ENCODE results near the gene TSC22D3.
"Not testable (repeated sequence)": the region's sequence is repeated elsewhere in the genome, so short reads cannot be mapped to it uniquely, and the experiment has no call there.

TSC22D3 gene

DNA sequence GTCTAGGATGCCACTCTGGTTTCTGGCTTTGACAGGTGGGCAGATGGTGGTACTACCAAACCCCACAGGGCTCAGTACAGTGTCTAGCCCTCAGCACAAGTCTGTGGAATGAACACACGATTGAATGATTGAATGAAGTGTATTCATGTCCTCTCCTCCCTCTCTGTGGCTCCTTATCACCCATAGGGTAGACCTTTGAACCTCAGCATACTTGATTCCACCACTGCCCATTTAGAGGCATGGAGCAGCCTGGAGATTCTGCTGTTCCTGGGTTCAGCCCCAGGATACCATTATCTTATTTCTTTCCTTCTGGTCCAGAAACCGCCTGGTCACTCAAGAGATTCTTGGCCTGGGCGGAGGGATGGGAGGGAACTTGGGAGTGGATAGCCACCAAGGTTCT lies 93.3 kb downstream of the TSC22D3 start:
- DNase-seq (ENCODE audit: low read depth): no peak

DNA sequence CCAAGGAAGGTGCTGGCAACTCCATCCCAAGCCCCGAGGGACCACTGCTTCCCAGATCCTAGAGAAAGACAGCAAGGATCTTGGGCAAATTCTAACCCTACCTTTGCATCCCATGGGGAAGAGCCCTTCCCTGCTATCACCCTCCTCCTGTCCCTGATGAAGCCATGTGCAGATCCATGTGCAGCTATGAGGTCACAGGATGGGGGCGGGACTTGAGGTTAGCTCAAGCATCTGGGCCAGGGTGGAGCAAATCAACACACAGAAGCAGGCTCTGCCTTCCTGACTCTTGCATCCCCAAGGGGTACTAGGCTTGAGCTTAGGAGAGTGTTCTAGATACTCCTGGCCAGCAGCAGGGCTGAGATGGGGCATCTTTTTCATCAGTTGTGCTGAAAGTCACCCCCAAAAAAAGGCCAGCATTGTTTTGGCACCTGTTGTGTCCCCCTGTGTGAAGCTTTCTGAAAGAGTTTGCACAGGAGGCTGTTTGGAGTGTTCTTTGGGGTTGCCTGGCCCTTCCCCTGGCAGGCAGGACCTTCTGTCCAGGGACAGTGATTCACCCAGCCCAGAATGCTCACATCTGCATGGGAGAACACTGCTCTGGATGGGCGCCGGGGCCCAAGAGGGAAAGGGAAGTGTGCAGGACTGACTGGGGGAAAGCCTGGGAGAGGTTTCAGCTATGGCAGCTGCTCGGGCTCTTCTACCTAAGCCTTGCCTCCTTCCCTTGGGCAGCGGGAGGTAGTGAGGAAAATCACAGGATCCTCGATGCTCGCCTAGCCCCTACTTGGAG lies 96.4 kb downstream of the TSC22D3 start:
- DNase-seq (ENCODE audit: low read depth): peak; percentile 63

DNA sequence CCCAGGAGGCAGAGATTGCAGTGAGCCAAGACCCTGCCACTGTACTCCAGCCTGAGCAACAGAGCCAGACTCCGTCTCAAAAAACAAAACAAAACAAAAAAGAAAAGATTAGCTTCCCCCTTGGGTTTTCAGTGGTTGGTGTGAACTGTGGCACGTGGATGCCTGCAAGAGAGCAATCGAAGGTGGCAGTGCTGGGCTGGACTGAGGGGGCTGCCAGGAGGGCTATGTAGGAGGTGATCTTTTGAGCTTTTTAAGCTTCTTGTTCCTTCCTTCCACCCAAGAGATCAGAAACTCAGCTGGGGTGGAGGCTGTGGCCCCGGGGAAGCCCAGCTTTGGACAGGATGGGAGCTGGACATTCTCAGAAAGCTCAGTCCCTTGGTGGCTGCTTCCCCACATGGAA lies 97.7 kb downstream of the TSC22D3 start:
- no peak for DNase-seq (ENCODE audit: low read depth)

DNA sequence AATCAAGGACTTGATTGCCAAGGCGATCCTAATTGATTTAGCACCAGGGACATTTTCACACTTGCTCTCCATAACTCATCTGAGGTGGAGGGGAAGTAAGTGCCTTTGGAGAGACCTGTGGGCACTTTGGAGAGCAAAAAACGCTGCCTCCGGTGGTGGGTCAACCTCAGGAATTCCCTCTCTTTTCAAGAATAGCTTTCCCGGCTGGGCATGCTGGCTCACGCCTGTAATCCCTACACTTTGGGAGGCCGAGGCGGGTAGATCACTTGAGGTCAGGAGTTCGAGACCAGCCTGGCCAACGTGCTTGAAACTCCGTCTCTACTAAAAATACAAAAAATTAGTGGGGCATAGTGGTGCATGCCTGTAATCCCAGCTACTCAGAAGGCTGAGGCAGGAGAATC lies 98.1 kb downstream of the TSC22D3 start:
- peak; percentile 8 for DNase-seq (ENCODE audit: low read depth)

DNA sequence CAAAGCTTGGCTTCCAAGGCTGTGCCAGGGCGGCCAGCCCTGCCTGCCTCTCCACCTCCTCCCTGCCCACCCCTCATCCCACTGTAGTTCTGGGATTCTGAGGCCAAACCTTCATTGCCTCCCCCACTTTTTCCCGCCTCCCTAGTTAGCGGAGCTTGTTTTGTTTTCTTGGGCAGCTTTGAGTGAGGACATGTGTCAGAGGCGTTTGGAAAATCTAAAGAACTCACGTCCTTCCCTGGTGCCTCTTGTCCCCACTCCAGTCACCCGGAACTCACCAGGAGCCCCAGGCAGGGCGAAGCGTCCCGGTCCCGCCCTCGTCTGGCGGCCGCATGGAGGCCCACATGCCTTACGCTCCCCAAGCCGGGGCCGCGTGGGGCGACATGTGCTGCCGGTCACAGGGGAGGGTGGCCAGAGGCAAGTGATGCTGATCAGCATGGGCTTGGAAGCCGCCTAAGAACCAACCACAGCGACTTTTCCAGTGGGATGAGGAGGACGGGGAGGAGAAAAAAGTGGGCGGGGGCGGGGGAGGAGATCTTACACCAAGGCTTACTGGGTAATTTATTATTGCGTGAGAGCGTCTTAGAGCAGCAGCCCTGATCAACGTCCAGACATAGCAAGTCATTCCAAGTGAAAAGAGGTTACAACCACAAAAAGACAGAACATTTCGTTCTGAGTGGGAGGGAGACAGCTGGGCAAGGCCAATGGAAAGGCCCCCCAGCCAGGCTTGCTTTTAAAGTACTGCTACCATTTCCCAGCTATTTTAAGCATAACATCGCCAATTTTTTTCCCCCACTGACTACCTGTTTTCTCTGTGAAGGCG lies 98.8 kb downstream of the TSC22D3 start:
- peak; percentile 85 for DNase-seq (ENCODE audit: low read depth)

DNA sequence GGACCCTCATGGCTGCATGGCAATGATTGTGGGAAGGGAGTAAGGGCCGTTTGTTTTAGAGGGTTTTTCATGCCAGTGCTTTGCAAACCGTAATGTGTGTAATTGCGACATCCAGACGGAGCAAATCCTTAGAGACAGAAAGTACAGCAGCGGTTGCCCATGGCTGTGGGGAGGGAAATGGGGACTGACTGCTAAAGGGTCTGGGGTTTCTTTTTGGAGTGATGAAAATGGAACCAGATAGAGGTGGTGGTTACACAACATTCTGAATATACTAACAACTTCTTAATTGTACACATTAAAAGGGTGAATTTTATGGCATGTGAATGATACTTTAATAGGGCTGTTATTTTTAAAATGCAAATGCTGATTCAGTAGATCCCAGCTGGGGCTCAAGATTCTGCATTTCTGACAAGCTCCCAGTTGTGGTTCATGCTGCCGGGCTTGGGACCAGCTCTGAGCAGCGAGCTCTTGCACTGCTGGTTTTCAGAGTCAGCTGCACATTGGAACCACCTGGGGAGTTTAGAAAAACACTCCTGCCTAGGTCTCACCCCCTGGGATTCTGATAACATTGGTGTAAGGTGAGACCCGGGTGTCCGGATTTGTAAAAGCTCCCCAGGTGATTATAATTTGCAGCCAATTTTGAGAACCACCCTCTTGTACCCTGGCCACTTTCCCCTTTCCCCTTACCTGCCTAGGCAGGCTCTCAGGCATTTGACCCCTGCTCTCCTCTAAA lies 99.6 kb downstream of the TSC22D3 start:
- no peak for DNase-seq (ENCODE audit: low read depth)

DNA sequence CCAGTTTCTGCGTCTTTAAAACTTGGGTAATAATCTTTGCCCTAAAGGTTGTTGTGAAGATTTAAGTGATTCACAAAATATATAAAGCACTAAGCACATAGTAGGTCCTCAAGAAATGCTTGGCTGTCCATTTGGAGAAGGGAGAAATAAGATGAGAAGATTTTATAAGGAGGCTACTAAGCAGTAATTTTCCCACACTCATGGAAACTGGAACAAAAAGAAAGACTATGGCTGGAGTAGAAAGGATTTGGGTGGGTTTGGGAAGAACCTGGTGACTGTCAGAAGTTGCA lies 100.3 kb downstream of the TSC22D3 start:
- DNase-seq (ENCODE audit: low read depth): no peak

DNA sequence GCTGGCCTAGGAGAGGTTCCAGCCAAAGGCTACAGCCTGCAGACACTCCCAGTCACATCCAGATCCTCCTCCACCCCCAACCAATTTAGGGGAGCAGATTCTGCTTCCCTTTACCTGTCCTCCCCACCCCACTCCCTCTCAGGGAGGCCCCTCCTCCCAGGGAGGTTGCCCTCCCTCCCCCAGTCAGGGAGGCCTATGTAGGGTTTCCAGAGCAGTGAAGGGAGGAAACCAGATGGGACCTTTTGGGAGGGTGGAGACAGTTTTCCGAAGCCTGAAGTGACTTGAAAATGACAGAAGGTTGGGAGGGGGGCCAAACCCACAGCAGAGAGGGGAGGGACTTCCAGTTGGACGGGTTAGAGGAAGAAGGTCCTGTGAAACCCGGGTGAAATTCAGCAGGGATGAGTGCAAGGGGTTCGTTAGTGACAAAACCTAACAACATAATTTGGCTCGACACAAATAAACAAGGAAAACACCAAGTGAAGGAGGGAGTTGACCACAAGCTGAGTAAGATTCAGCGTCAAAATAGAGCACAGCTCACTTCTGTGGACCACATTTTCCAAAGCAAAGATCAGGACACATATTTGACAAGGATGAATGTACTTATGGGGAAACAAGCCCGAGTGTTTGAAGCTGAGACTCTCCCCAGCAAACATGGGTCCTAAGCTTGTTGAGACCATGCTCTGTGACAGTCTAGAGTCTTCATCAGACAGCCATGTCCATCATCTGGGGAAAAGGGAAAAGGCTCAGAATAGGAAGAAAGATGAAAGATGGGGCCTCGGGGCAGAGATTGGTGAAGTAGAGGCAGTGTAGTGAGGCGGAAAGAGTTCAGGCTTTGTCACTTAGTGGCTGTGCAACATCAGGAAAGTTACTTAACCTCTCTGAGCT lies 100.9 kb downstream of the TSC22D3 start:
- DNase-seq (ENCODE audit: low read depth): peak; percentile 29

DNA sequence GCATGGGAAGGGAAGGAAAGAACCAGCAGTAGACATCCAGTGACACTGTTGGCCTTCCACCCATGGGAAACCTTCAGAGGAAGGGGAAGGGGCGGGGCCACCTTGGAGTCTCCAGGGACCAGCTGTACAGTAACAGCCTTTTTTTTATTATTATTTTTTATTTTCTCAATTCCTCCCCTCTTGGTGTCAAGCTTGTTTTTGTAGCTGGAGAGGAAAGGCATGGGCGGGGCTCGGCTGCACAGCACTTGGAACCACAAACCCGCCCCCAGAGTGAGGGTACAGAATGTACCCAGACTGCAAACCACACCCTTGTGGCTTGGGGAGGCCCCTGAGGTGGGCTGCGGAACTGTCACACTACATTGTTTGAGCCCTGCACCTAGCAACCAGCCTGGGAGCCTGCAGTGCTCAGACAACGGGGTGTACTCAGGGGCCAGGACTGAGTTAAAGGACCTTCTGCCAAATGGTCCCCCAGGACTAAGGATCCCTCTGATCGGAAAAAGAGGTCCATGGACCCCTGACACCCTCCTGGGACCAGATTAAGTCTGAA lies 101.6 kb downstream of the TSC22D3 start:
- peak; percentile 5 for DNase-seq (ENCODE audit: low read depth)

DNA sequence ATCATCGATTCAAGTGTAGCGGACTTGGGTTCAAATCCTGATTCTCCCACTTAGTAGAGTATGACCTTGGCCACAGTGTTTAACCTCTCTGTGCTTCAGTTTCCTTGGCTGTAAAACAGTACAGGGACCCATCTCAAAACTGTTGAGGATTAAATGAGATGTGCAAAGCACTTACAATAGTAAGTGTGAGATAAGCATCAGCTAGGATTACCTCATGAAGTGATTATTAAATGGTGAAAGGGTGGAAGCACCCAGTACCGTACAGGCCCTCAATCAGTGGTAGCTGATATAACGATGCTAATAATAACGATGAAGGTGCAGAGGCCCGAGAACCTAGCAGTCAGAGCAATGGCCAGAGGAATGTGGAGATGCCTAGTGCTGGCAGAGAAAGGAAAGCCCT lies 102.2 kb downstream of the TSC22D3 start:
- no peak for DNase-seq (ENCODE audit: low read depth)

DNA sequence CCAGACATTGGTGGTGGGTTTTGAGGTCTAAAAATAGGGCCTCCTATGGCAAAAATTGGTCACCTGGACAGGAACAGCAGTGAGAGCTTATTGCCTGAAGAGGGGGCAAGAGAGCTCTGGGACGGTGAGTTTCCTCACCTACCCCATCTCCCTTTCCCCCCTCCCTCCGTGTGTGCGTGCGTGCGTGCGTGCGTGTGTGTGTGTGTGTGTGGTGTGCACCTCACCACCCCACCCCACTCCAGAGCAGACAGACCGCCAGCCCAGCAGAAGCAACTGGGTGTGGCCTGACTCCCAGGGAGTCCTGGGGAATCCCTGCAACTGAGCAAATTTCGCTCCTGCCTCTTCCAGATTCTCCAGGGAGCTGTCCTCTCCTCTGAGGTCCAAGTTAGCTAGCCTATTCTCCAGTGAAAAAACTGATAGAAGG lies 102.6 kb downstream of the TSC22D3 start:
- peak; percentile 70 for DNase-seq (ENCODE audit: low read depth)

DNA sequence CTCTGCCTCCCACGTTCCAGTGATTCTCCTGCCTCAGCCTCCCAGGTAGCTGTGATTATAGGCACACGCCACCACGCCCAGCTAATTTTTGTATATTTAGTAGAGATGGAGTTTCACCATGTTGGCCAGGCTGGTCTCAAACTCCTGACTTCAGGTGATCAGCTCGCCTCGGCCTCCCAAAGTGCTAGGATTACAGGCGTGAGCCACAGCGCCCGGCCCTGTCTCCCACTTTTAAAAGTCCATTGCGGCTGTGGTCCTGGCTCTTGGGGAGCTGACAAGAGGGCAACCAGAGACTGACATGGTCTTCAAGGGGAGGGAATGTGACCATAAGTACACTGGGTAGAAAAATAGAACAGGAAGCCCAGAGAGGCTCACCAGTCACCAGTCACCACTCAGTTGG lies 104.3 kb downstream of the TSC22D3 start:
- DNase-seq (ENCODE audit: low read depth): not testable (repeated sequence)

DNA sequence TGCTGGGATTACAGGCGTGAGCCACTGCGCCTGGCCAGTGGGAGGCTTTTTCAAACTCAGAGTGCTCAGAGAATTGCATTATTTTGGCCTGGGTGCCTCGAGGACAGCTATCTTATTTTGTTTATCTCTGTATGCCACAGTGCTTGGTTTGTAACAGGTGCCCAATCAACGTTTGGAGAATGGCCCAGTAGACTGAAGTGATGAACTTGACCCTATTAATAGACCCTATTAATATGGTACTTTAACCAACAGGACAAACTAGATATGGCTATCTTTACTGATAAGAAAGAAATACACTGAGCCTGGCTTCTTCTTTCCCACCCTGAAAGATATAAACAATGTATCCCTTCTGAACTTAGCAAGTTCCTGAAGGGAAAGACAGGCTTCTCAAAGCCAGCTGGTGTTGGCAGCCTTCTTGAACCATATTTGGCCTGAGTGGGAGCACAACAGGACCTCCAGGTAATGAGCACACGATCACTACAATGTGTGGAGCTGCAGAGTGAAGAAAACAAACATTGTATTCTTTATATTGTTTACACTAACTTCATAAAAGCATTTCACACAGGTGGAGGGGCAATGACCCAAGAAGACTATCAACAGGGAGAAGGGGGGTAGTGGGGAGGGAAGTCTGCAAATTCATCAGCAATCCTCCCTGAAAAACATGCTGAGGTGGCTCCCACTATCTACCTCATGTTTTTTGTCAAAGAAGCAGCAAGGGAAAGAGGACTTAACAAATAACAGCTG lies 105.5 kb downstream of the TSC22D3 start:
- no peak for DNase-seq (ENCODE audit: low read depth)

DNA sequence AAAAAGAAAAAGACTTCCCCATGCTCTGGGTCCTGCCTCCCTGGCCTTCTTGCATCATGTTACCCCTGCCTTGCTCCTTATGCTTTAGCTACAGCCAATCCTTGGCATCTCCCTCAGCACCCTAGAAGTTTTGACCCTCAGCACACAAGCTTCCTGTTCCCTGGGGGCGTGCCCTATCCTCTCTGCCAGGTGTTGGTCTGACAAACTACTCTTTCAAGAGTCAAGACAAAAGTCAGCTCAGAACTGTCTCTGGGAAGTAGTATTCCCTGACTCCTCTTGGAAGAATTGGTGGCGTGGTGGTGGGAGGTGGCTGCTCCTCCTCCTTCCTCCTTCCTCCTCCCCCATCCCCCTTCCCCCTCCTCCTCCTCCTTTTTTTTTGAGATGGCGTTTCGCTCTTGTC lies 106.3 kb downstream of the TSC22D3 start:
- DNase-seq (ENCODE audit: low read depth): no peak

DNA sequence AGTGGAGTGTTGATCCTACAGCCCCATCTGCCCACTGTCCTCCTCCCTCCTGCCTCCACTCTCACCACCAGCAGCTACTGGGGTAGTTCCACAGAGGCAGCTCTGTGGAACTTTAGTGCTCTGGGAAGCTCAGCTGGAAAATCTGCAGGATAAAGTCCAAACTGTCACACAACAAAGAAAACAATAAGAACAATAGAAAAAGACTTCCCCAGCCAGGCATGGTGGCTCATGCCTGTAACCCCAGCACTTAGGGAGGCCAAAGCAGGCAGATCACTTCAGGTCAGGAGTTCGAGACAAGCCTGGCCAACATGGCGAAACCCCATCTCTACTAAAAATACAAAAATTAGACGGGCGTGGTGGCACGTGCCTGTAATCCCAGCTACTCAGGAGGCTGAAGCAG lies 106.9 kb downstream of the TSC22D3 start:
- DNase-seq (ENCODE audit: low read depth): not testable (repeated sequence)

DNA sequence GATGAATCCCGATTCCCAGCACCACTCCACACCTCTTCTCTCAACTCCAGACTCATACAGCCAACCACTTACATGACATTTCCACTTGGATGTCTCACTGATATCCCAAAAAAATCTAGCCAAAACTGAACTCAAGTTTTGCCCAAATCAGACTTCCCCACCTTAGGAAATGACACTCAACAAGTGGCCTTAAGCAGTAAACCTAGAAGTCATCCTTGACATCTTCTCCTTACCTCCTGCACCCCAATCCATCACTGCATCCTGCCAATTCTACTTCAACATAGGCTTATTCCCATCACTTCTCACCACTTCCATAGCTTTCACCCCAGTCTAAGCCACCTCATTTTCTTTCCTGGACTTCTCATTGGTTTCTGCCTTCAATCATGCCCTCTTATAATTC lies 108.2 kb downstream of the TSC22D3 start:
- no peak for DNase-seq (ENCODE audit: low read depth)

DNA sequence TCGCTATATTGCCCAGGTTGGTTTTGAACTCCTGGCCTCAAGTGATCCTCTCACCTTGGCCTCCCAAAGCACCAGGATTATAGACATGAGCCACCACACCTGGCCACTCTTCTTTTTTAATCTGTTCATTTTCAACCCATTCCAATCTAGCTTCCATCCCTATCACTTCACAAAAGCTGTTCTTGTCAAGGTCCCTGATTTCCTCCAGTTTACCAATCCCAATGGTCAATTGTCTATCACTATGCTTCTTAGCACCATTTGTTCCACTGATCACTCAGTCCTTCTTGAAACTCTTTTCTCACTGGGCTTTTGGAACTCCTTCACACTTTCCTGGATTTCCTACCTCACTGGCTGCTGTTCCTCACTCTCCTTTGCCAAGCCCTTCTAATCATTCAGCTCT lies 108.7 kb downstream of the TSC22D3 start:
- no peak for DNase-seq (ENCODE audit: low read depth)
